Panc1 (cell line): Measurements from ENCODE around the gene MAGI2.

ENCODE experiments used
- POLR2AphosphoS5 ChIP-seq: IDR thresholded peaks from 2 replicates; pipeline ENCODE4 v1.6.1; 2012; ENCODE audit warnings: mild to moderate bottlenecking, low read depth, low read length, moderate library complexity
- REST ChIP-seq, 2 experiments: IDR thresholded peaks; 2 replicates each; pipeline ENCODE4 v1.6.1; 2011 to 2012; ENCODE audit warnings: low read depth in 2 of 2, control low read depth in 1 of 2, low read length in 1 of 2, mild to moderate bottlenecking in 1 of 2, moderate library complexity in 1 of 2; ENCODE audit not compliant: insufficient read depth in 1 of 2
- SIN3A ChIP-seq: IDR thresholded peaks from 2 replicates; pipeline ENCODE4 v1.6.1; 2012; ENCODE audit warnings: low read depth, mild to moderate bottlenecking, low read length, moderate library complexity, borderline replicate concordance; ENCODE audit not compliant: insufficient read depth
- TCF7L2 ChIP-seq: IDR thresholded peaks from 2 replicates; pipeline ENCODE4 v1.6.1; 2011; ENCODE audit warnings: mild to moderate bottlenecking, low read depth, low read length, inconsistent platforms
- TF ChIP-seq, protein P1 (sequence below): fragments of 450-650 bp; IDR thresholded peaks from 2 replicates; pipeline ENCODE4 v1.5.1; 2017; ENCODE audit warnings: mild to moderate bottlenecking

DNA sequence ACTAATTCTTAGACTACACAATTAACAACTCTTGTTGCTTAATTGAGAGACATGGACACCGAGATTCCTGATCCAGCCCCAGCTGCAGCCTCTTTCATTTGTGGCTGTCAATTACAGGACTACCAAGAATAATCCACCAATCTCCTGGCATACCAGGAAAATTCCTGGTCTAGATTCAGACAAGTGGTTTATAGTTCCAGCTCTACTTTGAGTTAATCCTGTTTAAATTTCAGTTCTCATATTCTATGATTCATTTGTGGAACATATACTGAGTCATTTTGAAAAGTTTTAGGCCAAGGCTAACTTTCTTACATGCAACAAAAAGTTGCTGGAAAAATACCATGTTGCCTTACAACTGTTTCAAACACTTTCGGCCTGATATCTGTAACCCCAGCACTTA, 253.5 kb downstream of the MAGI2 start:
- TF ChIP-seq, protein P1, sequence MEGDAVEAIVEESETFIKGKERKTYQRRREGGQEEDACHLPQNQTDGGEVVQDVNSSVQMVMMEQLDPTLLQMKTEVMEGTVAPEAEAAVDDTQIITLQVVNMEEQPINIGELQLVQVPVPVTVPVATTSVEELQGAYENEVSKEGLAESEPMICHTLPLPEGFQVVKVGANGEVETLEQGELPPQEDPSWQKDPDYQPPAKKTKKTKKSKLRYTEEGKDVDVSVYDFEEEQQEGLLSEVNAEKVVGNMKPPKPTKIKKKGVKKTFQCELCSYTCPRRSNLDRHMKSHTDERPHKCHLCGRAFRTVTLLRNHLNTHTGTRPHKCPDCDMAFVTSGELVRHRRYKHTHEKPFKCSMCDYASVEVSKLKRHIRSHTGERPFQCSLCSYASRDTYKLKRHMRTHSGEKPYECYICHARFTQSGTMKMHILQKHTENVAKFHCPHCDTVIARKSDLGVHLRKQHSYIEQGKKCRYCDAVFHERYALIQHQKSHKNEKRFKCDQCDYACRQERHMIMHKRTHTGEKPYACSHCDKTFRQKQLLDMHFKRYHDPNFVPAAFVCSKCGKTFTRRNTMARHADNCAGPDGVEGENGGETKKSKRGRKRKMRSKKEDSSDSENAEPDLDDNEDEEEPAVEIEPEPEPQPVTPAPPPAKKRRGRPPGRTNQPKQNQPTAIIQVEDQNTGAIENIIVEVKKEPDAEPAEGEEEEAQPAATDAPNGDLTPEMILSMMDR, result no peak
- TF ChIP-seq REST (IDR thresholded peaks at IDR 0.05; ENCODE audit: insufficient read depth in 1 of 2, low read depth in 2 of 2, low read length in 1 of 2) (no peak), POLR2AphosphoS5 (no peak), TCF7L2 (no peak), SIN3A (no peak)
